HUES6 (cell line): ENCODE measurements around the gene ARSB.

Experiments used
- H3K27ac ChIP-seq: 2 replicates; pipeline ENCODE4 v1.7.0; 2013; ENCODE audit warnings: low read depth, mild to moderate bottlenecking, low read length, inconsistent platforms
- H3K27me3 ChIP-seq: 2 replicates; pipeline ENCODE4 v1.6.1; 2013; ENCODE audit warnings: low read length; ENCODE audit not compliant: control insufficient read depth, insufficient read depth
- H3K36me3 ChIP-seq: 2 replicates; pipeline ENCODE4 v1.6.1; 2013; ENCODE audit warnings: low read length; ENCODE audit not compliant: control insufficient read depth, insufficient read depth
- H3K4me1 ChIP-seq: 2 replicates; pipeline ENCODE4 v1.6.1; 2013; ENCODE audit warnings: low read length; ENCODE audit not compliant: control insufficient read depth, insufficient read depth
- H3K4me3 ChIP-seq: 2 replicates; pipeline ENCODE4 v1.5.1; 2013; ENCODE audit warnings: low read depth, low read length
- H3K9ac ChIP-seq: one replicate; pipeline ENCODE4 v1.6.1; 2013; ENCODE audit warnings: mild to moderate bottlenecking, low read length
- H3K9me3 ChIP-seq: 2 replicates; pipeline ENCODE4 v1.6.1; 2013; ENCODE audit warnings: low read depth, low read length; ENCODE audit not compliant: control insufficient read depth, insufficient read depth

The ARSB gene

DNA sequence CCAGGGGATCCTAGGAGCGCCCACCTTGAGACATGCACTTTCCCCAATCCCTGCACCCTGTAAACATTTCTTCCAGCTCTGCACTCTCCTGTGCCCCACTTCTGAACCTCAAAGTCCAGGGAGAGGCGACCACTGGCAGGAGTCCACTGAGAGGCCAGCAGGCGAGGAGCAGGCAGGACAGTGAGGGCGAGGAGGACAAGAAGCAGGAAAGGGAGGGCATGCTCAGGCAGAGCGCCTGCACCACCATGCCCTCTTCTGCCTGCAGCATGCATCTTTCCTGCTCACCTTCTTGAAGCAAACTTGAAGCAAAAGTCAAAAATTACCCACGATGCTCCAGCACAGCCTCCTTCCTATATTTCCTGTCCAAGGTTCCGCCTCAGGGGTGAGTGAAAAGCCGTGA is 10.1 kb downstream of the ARSB start:
- peaks cover 12% of the 10 kb centered on the region for H3K4me1 ChIP-seq
- H3K27ac ChIP-seq: no peak overlapping the region
- H3K27me3 ChIP-seq: no peaks in the 10 kb centered on the region
- H3K9ac ChIP-seq: no peak overlapping the region
- H3K4me3 ChIP-seq: no peak overlapping the region
- H3K36me3 ChIP-seq: no peaks in the 10 kb centered on the region
- H3K9me3 ChIP-seq: no peaks in the 10 kb centered on the region

DNA sequence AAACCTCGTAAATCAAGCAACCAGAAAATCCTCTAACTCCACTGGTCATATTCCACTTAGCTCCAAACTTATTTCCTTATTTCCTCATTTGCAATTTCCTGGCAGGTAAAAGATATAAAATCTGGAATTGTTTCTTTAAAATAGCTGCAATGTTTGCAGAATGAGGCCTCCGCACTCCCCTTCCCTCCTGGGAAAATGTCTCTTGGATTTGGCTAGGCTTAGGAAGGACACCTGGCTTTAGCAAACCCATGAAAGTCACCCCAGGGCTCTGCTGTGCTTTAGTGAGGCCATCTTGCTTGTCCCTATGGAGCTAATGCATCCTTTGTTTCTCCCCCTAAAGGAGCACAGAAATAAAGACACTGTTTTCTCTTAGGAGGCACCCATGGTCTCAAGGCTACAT is 10.5 kb downstream of the ARSB start:
- no peak overlapping the region for H3K9ac ChIP-seq

DNA sequence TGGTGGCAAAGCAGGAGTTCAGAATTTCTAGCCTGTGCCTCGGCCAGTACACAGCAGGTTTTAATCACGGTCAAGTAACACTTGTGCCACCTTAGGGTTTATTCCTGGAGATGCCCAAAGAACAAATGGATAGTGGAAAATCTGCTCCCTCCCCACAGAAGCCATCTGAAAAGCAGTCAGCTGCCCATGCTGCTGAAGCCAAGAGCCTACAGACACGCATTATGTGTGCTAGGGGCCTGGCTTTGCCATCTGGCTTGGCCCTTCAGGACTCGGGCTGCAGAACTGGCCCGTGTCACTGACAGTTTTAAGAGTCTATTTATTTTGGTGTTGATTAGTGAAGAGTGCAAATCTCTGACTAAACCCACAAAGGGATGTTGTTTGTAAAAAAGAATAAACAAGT is 11.1 kb downstream of the ARSB start:
- no peaks in the 10 kb centered on the region for H3K9me3 ChIP-seq
- no peak overlapping the region for H3K9ac ChIP-seq
- no peak overlapping the region for H3K4me3 ChIP-seq
- peaks cover 12% of the 10 kb centered on the region for H3K4me1 ChIP-seq
- H3K36me3 ChIP-seq: no peaks in the 10 kb centered on the region
- H3K27ac ChIP-seq: no peak overlapping the region
- no peaks in the 10 kb centered on the region for H3K27me3 ChIP-seq

More for the DNA sequence above, 10.5 kb downstream of the ARSB start:
- no peaks in the 10 kb centered on the region for H3K27me3 ChIP-seq
- no peaks in the 10 kb centered on the region for H3K9me3 ChIP-seq
- H3K36me3 ChIP-seq: no peaks in the 10 kb centered on the region
- H3K4me3 ChIP-seq: no peak overlapping the region
- no peak overlapping the region for H3K27ac ChIP-seq
- peaks cover 12% of the 10 kb centered on the region for H3K4me1 ChIP-seq

DNA sequence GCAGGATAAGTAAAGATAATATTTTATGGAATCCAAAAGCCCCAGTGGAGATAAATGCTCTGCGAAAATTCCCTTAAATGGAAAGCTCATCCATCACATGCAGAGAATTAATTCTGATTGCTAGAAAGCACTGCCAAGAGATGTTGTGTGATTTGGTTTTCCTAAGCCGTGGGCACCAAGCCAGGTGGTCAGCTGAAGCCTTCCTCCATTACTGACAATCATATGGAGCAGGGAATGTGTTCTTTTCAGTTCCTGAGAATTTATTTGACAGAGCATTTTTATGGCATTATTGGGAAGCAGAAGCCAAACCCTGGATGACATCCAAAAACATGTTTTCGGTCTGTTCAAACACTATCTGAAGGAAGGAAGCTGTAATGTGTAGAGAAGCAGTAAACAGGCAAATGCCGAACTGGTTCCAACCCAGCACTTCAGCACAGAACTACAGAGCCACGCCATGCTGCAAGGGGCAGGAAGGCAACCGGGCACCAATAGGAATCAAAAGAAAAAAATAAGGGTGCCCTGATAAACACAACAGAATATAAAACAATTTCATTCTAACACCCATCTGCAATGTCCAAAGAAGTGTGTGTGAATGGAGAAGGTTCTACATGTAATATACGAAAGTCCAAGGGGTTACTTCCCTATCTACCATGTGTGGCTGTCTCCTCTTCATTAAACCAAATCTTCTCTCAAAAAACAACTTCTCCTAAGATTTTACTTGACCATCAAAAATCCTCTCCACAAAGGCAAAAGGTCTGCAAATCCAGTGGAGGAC is 12.3 kb downstream of the ARSB start:
- H3K9me3 ChIP-seq: no peaks in the 10 kb centered on the region
- H3K4me3 ChIP-seq: no peak overlapping the region
- H3K36me3 ChIP-seq: 0 out of 2 replicates have a peak, but pooled peaks cover 2% of the 10 kb centered on the region
- H3K27ac ChIP-seq: no peak overlapping the region
- no peak overlapping the region for H3K9ac ChIP-seq
- H3K27me3 ChIP-seq: no peaks in the 10 kb centered on the region
- H3K4me1 ChIP-seq: peaks cover 12% of the 10 kb centered on the region

DNA sequence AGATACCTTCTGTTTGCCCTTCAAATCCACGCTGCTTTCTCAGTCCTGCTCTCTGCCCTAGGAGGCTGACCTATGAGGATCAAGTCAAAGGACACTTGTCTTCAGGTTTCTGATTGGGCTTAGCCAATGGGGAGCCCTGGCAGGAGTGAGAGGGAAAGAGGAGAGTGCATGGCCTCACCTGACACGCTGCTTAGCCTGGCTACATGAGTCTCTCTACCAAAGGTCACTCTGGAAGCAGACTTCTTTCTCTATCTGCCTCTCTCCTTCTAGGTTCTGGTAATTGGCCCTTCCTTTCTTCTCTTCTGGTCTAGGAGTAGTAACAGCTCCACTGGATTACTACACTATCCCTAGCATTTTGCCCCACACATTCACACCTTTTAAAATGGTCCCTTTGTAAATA is 13.1 kb downstream of the ARSB start:
- H3K4me3 ChIP-seq: no peak overlapping the region
- H3K27ac ChIP-seq: no peak overlapping the region
- H3K9ac ChIP-seq: no peak overlapping the region
- 0 out of 2 replicates have a peak, but pooled peaks cover 2% of the 10 kb centered on the region for H3K36me3 ChIP-seq
- H3K27me3 ChIP-seq: no peaks in the 10 kb centered on the region
- H3K4me1 ChIP-seq: peaks cover 12% of the 10 kb centered on the region
- H3K9me3 ChIP-seq: no peaks in the 10 kb centered on the region

DNA sequence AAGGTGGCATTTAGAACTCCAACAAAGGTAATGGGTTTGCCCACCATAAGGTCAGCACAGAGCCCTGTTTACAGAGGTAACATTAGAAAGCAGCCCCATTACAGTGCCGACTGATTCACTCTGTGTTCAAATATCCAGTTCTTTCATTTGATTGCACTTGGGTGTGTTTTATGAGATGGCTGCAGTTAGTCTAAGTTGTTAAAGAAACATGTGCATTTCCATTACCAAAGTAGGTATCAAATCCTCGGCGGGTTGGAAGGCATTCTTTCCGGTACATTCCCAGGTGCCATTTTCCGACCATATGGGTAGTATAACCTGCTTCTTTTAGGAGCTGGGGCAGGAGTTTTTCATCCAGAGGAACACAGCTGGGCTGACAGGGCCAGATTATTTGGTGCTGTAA is 16.3 kb downstream of the ARSB start:
- H3K9ac ChIP-seq: no peak overlapping the region
- no peak overlapping the region for H3K27ac ChIP-seq
- H3K4me3 ChIP-seq: no peak overlapping the region
- no peaks in the 10 kb centered on the region for H3K27me3 ChIP-seq
- no peaks in the 10 kb centered on the region for H3K9me3 ChIP-seq
- H3K36me3 ChIP-seq: 0 out of 2 replicates have a peak, but pooled peaks cover 2% of the 10 kb centered on the region
- peaks cover 2% of the 10 kb centered on the region; the same call in 1 of the 2 replicates for H3K4me1 ChIP-seq

DNA sequence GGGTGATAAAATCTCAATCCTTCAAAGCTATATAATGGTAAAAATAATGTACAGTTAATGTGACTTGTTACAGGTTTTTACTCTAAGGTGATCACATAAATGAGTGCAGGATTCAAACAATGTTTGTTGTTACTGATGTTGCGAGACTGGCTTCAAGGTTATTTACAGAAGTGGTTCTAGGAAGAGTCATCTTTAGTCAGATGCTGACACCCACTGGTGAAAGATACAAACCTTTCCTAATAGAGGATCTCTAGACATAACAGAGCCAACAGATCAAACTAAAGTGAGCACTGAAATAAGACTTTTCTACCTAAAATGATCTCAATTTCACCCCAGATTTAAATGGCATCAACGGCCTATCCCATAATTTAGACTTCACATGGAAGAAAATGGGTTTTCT is 20.2 kb downstream of the ARSB start:
- H3K4me3 ChIP-seq: no peak overlapping the region
- H3K4me1 ChIP-seq: no peaks in the 10 kb centered on the region
- 0 out of 2 replicates have a peak, but pooled peaks cover 2% of the 10 kb centered on the region for H3K36me3 ChIP-seq
- H3K9me3 ChIP-seq: no peaks in the 10 kb centered on the region
- no peaks in the 10 kb centered on the region for H3K27me3 ChIP-seq
- H3K9ac ChIP-seq: no peak overlapping the region
- H3K27ac ChIP-seq: no peak overlapping the region

DNA sequence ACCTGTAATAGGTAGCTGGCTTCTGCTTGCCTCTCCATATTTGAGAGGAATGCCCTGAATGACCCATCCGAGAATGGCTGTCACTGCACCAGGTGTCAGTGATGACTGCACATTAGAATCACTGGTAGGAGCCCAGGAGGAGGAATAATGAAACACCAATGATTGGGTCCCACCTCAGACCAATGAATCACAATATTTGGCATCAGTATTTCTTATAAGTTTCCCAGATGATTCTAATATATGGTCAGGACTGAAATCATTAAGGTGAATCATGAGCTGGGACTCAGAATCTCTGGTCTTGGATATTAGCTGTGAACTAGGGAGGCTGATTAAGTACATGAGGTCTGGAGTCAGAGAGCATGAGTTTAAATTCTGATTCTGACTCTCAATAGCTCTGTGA is 23.4 kb downstream of the ARSB start:
- Histone ChIP-seq H3K27ac (no peak overlapping the region), H3K4me1 (no peaks in the 10 kb centered on the region), H3K36me3 (no peaks in the 10 kb centered on the region), H3K4me3 (no peak overlapping the region), H3K27me3 (no peaks in the 10 kb centered on the region), H3K9me3 (no peaks in the 10 kb centered on the region), H3K9ac (no peak overlapping the region)

DNA sequence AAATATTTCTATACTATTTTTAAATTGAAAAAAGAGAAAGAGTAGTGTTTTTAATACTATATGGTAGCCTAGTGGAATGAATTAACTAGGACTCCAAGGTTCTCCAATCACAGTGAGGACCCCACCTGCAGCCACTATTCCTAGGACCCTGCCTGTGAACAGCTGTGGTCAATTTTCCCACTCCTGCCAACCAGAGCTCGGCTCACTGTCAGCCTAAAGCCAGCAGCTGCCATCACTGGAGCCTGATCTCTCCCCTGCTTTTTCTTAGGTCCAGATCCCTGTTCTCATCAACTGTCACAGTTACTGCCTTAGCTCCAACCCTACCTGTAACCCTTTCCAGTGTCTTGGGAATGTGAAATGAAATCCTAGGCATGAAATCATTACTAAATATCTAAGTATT is 25.3 kb downstream of the ARSB start:
- H3K4me1 ChIP-seq: no peaks in the 10 kb centered on the region
- H3K36me3 ChIP-seq: no peaks in the 10 kb centered on the region
- H3K27ac ChIP-seq: no peak overlapping the region

DNA sequence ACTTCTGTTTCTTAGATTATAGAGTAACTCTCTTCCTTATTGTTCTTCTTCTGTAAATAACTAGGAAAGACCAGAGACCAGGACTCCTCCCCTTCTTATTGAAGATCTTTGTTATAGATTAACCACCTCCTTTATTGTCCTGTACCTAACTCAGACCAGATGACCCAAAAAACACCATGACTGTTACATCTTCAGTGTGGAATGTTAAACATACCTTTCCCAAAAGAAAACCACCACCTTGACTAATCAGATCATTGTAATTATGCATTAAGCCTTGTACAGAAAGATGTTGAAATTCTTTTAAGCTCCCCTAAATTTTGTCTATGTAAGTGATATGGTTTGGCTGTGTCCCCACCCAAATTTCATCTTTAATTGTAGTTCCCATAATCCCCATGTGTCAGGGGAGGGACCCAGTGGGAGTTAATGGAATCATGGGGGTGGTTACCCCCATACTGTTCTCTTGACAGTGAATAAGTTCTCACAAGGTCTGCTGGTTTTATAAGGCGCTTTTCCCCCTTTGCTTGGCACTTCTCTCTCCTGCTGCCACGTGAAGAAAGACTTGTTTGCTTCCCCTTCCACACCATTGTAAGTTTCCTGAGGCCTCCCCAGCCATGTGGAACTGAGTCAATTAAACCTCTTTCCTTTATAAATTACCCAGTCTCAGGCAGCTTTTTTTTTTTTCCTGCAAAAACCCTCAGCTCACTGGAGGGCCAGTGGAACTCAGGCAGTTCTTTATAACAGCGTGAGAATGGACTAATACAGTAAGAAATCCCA is 26.3 kb downstream of the ARSB start:
- Histone ChIP-seq H3K27ac (no peak overlapping the region), H3K9me3 (no peaks in the 10 kb centered on the region), H3K4me3 (no peak overlapping the region), H3K36me3 (no peaks in the 10 kb centered on the region), H3K27me3 (no peaks in the 10 kb centered on the region), H3K4me1 (no peaks in the 10 kb centered on the region), H3K9ac (no peak overlapping the region)

More for the DNA sequence above, 25.3 kb downstream of the ARSB start:
- Histone ChIP-seq H3K9ac (no peak overlapping the region), H3K27me3 (no peaks in the 10 kb centered on the region), H3K4me3 (no peak overlapping the region), H3K9me3 (no peaks in the 10 kb centered on the region)

DNA sequence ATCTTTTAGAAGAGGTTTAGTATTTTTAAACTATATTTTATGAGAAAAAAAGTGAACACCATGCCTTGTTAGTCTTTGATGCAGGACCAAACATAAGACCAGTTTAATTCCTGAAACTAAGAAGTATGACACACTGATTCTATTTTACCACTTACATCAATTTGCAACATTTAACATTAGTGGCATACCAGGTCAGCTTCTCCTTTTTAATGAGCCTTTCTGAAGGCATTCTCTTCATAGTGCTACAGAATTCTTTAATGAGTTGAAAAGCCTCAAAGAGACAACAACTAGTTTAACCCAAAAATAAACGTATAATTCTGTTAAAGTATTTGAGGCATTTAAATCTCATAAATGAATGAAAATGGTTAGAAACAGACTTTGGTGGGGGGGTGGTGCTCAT is 28.2 kb downstream of the ARSB start:
- H3K27ac ChIP-seq: no peak overlapping the region
- no peak overlapping the region for H3K4me3 ChIP-seq
- no peaks in the 10 kb centered on the region for H3K9me3 ChIP-seq
- no peaks in the 10 kb centered on the region for H3K36me3 ChIP-seq
- H3K27me3 ChIP-seq: no peaks in the 10 kb centered on the region
- no peaks in the 10 kb centered on the region for H3K4me1 ChIP-seq
- no peak overlapping the region for H3K9ac ChIP-seq
